Smooth muscle cell (in vitro differentiated cells): ENCODE results near the gene PPM1A. TPM values are rescaled to one million over a fixed set of nuclear protein-coding genes. Genes with fewer than 3 reads are reported as not detected.

Experiments used
- DNase-seq: peaks from one replicate; lab custom pipeline; 2025; ENCODE audit not compliant: unreplicated experiment; lab: John Stamatoyannopoulos, UW
- H2AFZ ChIP-seq: fragments of 200-600 bp; sonication (generic); 2 replicates; pipeline ENCODE4 v1.6.0; 2016; ENCODE audit warnings: antibody characterized with exemption, low read depth, mild to moderate bottlenecking
- H3F3A ChIP-seq: fragments of 200-600 bp; sonication (generic); 2 replicates; pipeline ENCODE4 v1.6.0; 2017; ENCODE audit warnings: antibody characterized with exemption, low read depth
- H3K27ac ChIP-seq: fragments of 200-600 bp; sonication (generic); 2 replicates; pipeline ENCODE4 v1.5.1; 2016; ENCODE audit warnings: low read depth, mild to moderate bottlenecking
- H3K27me3 ChIP-seq: fragments of 200-600 bp; sonication (generic); 2 replicates; pipeline ENCODE4 v1.6.1; 2016; ENCODE audit warnings: low read depth, mild to moderate bottlenecking
- H3K36me3 ChIP-seq: fragments of 200-600 bp; sonication (generic); 2 replicates; pipeline ENCODE4 v1.5.1; 2016; ENCODE audit warnings: low read depth
- H3K4me1 ChIP-seq: fragments of 200-600 bp; sonication (generic); 2 replicates; pipeline ENCODE4 v1.5.1; 2016; ENCODE audit warnings: low read depth
- H3K4me2 ChIP-seq: fragments of 200-600 bp; sonication (generic); 2 replicates; pipeline ENCODE4 v1.6.0; 2016; ENCODE audit warnings: mild to moderate bottlenecking
- H3K4me3 ChIP-seq: fragments of 200-600 bp; sonication (generic); 2 replicates; pipeline ENCODE4 v1.5.1; 2016; ENCODE audit warnings: mild to moderate bottlenecking
- H3K79me2 ChIP-seq: fragments of 200-600 bp; sonication (generic); 2 replicates; pipeline ENCODE4 v1.6.0; 2016; ENCODE audit warnings: low read depth, mild to moderate bottlenecking
- H3K9ac ChIP-seq: fragments of 200-600 bp; sonication (generic); 2 replicates; pipeline ENCODE4 v1.6.0; 2016; ENCODE audit warnings: low read depth
- H3K9me3 ChIP-seq: fragments of 200-600 bp; sonication (generic); replicated peaks from 2 replicates; pipeline ENCODE4 v1.5.1; 2016; ENCODE audit warnings: low read depth
- H4K20me1 ChIP-seq: fragments of 200-600 bp; sonication (generic); 2 replicates; pipeline ENCODE4 v1.6.0; 2016; ENCODE audit warnings: low read depth
- CTCF ChIP-seq: fragments of 200-600 bp; sonication (generic); IDR thresholded peaks from 2 replicates; pipeline ENCODE4 v1.5.1; 2017; ENCODE audit warnings: borderline replicate concordance, mild to moderate bottlenecking, antibody characterized with exemption; ENCODE audit not compliant: insufficient read depth, poor library complexity, severe bottlenecking
- WGBS: methylation state at CpG from one replicate; pipeline ENCODE4 v1.1.7; 2016; ENCODE audit warnings: low lambda C conversion rate; 5-methylcytosine and 5-hydroxymethylcytosine counted together
- polyA plus RNA-seq: library from polyadenylated mRNA; unstranded; fragments of >200 nt; fragmentation: Nextera tagmentation; extraction: Ambion mirVana; gene quantifications from 2 replicates; pipeline ENCODE4 v1.2.1, GENCODE V29; 2016
- total RNA-seq: library from RNA; depleted of rRNA; stranded (reverse); fragments of >200 nt; gene quantifications from 2 replicates; pipeline ENCODE4 v1.2.3, GENCODE V29; 2014

PPM1A gene
- total and polyA plus RNA-seq, 2 experiments from 2014 or later, result 17.5 to 30.0 TPM

GRCh38 chr14:60273956-60274355 lies 24.9 kb downstream of the PPM1A start:
- no peaks in the 10 kb centered on the region for H3F3A ChIP-seq
- peaks cover 100% of the 10 kb centered on the region for H4K20me1 ChIP-seq
- H3K9ac ChIP-seq, result no peak overlapping the region
- H3K4me1 ChIP-seq, result peaks cover 11% of the 10 kb centered on the region
- no peak for TF ChIP-seq CTCF
- 88% methylated on average over 2 of the region's 2 CpGs for WGBS
- no peak overlapping the region for H3K4me2 ChIP-seq
- no peaks in the 10 kb centered on the region for H3K27me3 ChIP-seq
- H3K79me2 ChIP-seq, result peaks cover 99% of the 10 kb centered on the region
- H3K27ac ChIP-seq, result no peak overlapping the region
- H3K4me3 ChIP-seq, result no peak overlapping the region
- no peak for DNase-seq
- H3K36me3 ChIP-seq, result no peaks in the 10 kb centered on the region
- H2AFZ ChIP-seq, result no peak overlapping the region
- no peaks in the 10 kb centered on the region for H3K9me3 ChIP-seq

GRCh38 chr14:60274448-60274847 lies 25.4 kb downstream of the PPM1A start:
- Histone ChIP-seq H3K79me2 (peaks cover 99% of the 10 kb centered on the region), H4K20me1 (peaks cover 100% of the 10 kb centered on the region)

GRCh38 chr14:60275932-60276331 lies 26.9 kb downstream of the PPM1A start:
- no peak for TF ChIP-seq CTCF
- Histone ChIP-seq H3K4me3 (no peak overlapping the region), H3K4me2 (no peak overlapping the region), H3K79me2 (peaks cover 99% of the 10 kb centered on the region), H3K4me1 (peaks cover 11% of the 10 kb centered on the region), H3F3A (no peaks in the 10 kb centered on the region), H3K9me3 (no peaks in the 10 kb centered on the region), H3K27me3 (no peaks in the 10 kb centered on the region), H3K9ac (no peak overlapping the region), H2AFZ (no peak overlapping the region), H3K36me3 (no peaks in the 10 kb centered on the region), H4K20me1 (peaks cover 100% of the 10 kb centered on the region), H3K27ac (no peak overlapping the region)
- DNase-seq, result no peak
- 56% methylated on average over 4 of the region's 4 CpGs for WGBS

More at GRCh38 chr14:60274448-60274847, 25.4 kb downstream of the PPM1A start:
- H3K27me3 ChIP-seq, result no peaks in the 10 kb centered on the region
- peaks cover 11% of the 10 kb centered on the region for H3K4me1 ChIP-seq
- H3K4me3 ChIP-seq, result no peak overlapping the region
- no peak for DNase-seq
- no peaks in the 10 kb centered on the region for H3K36me3 ChIP-seq
- no peaks in the 10 kb centered on the region for H3K9me3 ChIP-seq
- TF ChIP-seq CTCF, result no peak
- H3K27ac ChIP-seq, result no peak overlapping the region
- no peak overlapping the region for H3K4me2 ChIP-seq
- no peak overlapping the region for H3K9ac ChIP-seq
- H3F3A ChIP-seq, result no peaks in the 10 kb centered on the region
- no peak overlapping the region for H2AFZ ChIP-seq

- H3K27me3 ChIP-seq, result no peaks in the 10 kb centered on the region
- DNase-seq, result no peak
- H3K9me3 ChIP-seq, result no peaks in the 10 kb centered on the region
- H3K79me2 ChIP-seq, result peaks cover 99% of the 10 kb centered on the region
- H3K4me3 ChIP-seq, result no peak overlapping the region
- H3K4me1 ChIP-seq, result peaks cover 11% of the 10 kb centered on the region
- H3K9ac ChIP-seq, result no peak overlapping the region
- H3F3A ChIP-seq, result no peaks in the 10 kb centered on the region
- no peaks in the 10 kb centered on the region for H3K36me3 ChIP-seq
- no peak for TF ChIP-seq CTCF
- no peak overlapping the region for H2AFZ ChIP-seq
- H3K4me2 ChIP-seq, result no peak overlapping the region
- no peak overlapping the region for H3K27ac ChIP-seq
- 49% methylated on average over 2 of the region's 2 CpGs for WGBS
- peaks cover 100% of the 10 kb centered on the region for H4K20me1 ChIP-seq
These were observed 27.3 kb downstream of the PPM1A start for GRCh38 chr14:60276347-60276746.
